Osteoblast (primary cell): ENCODE data around the gene UBE2S. TPM values are rescaled to one million over a fixed set of nuclear protein-coding genes. Genes with fewer than 3 reads are reported as not detected.

ENCODE experiments used
- DNase-seq: peaks from one replicate; pipeline ENCODE4 v3.0.0; 2011; ENCODE audit warnings: low spot score, mixed read lengths; ENCODE audit not compliant: insufficient read length; ENCODE audit errors: missing footprints
- H2AFZ ChIP-seq: 2 replicates; pipeline ENCODE4 v1.6.0; 2011; ENCODE audit warnings: mild to moderate bottlenecking, low read length
- H3K27ac ChIP-seq: 2 replicates; pipeline ENCODE4 v1.5.1; 2011; ENCODE audit warnings: mild to moderate bottlenecking, low read depth, low read length, moderate library complexity
- H3K27me3 ChIP-seq: 2 replicates; pipeline ENCODE4 v1.6.0; 2012; ENCODE audit warnings: mild to moderate bottlenecking, control low read depth, inconsistent platforms, low read length, moderate library complexity; ENCODE audit not compliant: insufficient read depth
- H3K36me3 ChIP-seq: 2 replicates; pipeline ENCODE4 v1.5.1; 2011; ENCODE audit warnings: mild to moderate bottlenecking, low read length, control low read depth, moderate library complexity; ENCODE audit not compliant: insufficient read depth
- H3K4me1 ChIP-seq: 2 replicates; pipeline ENCODE4 v1.5.1; 2011; ENCODE audit warnings: mild to moderate bottlenecking, low read length, control low read depth, moderate library complexity; ENCODE audit not compliant: insufficient read depth
- H3K4me2 ChIP-seq: 2 replicates; pipeline ENCODE4 v1.6.0; 2011; ENCODE audit warnings: mild to moderate bottlenecking, low read length; ENCODE audit not compliant: insufficient read depth
- H3K4me3 ChIP-seq: fragments of 200-600 bp; sonication (generic); 3 replicates; pipeline ENCODE4 v1.5.1; 2012; ENCODE audit warnings: mild to moderate bottlenecking, low read length, inconsistent platforms; ENCODE audit not compliant: insufficient read depth
- H3K79me2 ChIP-seq: 2 replicates; pipeline ENCODE4 v1.6.0; 2012; ENCODE audit warnings: mild to moderate bottlenecking, low read length, control low read depth, inconsistent platforms; ENCODE audit not compliant: insufficient read depth
- H3K9me3 ChIP-seq: 2 replicates; pipeline ENCODE4 v1.5.1; 2011; ENCODE audit warnings: low read depth, low read length, control low read depth
- H4K20me1 ChIP-seq: 2 replicates; pipeline ENCODE4 v1.6.0; 2012; ENCODE audit warnings: mild to moderate bottlenecking, low read length, control low read depth; ENCODE audit not compliant: insufficient read depth
- CTCF ChIP-seq: IDR thresholded peaks from 2 replicates; pipeline ENCODE4 v1.5.1; 2011; ENCODE audit warnings: mild to moderate bottlenecking, low read depth, low read length, moderate library complexity; ENCODE audit errors: extremely low read depth
- total RNA-seq: library from RNA; depleted of rRNA; stranded (reverse); fragments of >200 nt; gene quantifications from 2 replicates; pipeline ENCODE4 v1.2.3, GENCODE V29; 2012

The UBE2S gene
- total RNA-seq, 1 donor: 37.3 TPM

- Histone ChIP-seq H3K27me3 (no peaks in the 10 kb centered on the region), H3K4me3 (no peak overlapping the region), H3K36me3 (no peaks in the 10 kb centered on the region), H3K27ac (no peak overlapping the region), H4K20me1 (no peaks in the 10 kb centered on the region), H2AFZ (no peak overlapping the region), H3K79me2 (no peaks in the 10 kb centered on the region), H3K4me1 (peaks cover 8% of the 10 kb centered on the region), H3K4me2 (no peak overlapping the region), H3K9me3 (no peaks in the 10 kb centered on the region)
- no peak for DNase-seq
- no peak for TF ChIP-seq CTCF
Measured at GRCh38 chr19:55379174-55379573, 28.4 kb downstream of the UBE2S start.

GRCh38 chr19:55377356-55378131 lies 30.0 kb downstream of the UBE2S start:
- H3K4me2 ChIP-seq: no peak overlapping the region
- no peak for TF ChIP-seq CTCF

GRCh38 chr19:55376241-55376933 lies 31.2 kb downstream of the UBE2S start, which contains the start of gene TMEM190:
Gene TMEM190 (plus strand): TSS chr19:55376826. CDS start chr19:55376854, 28 bp downstream.
- H3K4me2 ChIP-seq: no peak within 1 kb of the TSS
- H3K9me3 ChIP-seq: no peaks in the 10 kb centered on the region
- no peak for TF ChIP-seq CTCF
- H3K27me3 ChIP-seq: no peaks in the 10 kb centered on the region
- no peaks in the 10 kb centered on the region for H3K36me3 ChIP-seq
- H4K20me1 ChIP-seq: no peaks in the 10 kb centered on the region
- H3K79me2 ChIP-seq: no peaks in the 10 kb centered on the region
- DNase-seq: no peak
- H3K27ac ChIP-seq: no peak within 1 kb of the TSS
- no peak within 1 kb of the TSS for H2AFZ ChIP-seq
- no peak within 1 kb of the TSS for H3K4me3 ChIP-seq
- peaks cover 10% of the 10 kb centered on the region for H3K4me1 ChIP-seq

More at GRCh38 chr19:55377356-55378131, 30.0 kb downstream of the UBE2S start:
- Histone ChIP-seq H3K27me3 (no peaks in the 10 kb centered on the region), H3K4me3 (no peak overlapping the region), H3K79me2 (no peaks in the 10 kb centered on the region), H3K36me3 (no peaks in the 10 kb centered on the region), H2AFZ (no peak overlapping the region), H3K9me3 (no peaks in the 10 kb centered on the region), H3K27ac (no peak overlapping the region), H3K4me1 (peaks cover 9% of the 10 kb centered on the region), H4K20me1 (no peaks in the 10 kb centered on the region)
- DNase-seq: no peak
